GM21825 (cell line): ENCODE data around the gene VENTX.

Experiments
- ATAC-seq: cut with Tn5 transposase; IDR thresholded peaks from one replicate; pipeline ENCODE4 v1.9.1; 2021; ENCODE audit warnings: mild to moderate bottlenecking, moderate library complexity; ENCODE audit not compliant: unreplicated experiment

The VENTX gene

DNA sequence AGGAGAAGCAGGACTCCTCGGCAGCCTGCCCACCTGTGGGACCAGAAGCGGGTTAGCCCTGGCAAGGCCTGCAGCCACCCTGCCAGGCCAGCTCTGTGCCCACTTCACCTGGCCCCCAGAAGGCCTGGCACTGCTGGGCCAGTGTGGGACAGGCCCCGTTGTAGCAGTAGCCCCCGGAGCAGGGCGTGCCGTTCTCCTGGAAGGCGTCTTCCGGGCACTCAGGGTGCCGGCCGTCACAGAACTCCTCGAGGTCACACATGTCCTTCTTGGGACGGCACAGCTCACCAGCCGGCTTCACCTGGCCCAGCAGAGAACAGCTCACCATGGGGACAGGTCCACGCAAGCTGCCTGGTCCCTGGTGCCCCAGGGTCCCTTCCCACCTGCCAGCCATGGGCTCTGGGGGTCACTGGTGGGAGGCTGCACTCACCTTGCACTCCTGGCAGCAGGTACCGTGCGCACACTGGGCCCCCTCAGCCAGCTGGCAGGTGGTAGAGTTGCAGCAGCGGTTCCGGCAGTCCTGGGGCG, 33.2 kb downstream of the VENTX start:
- no peak for ATAC-seq

DNA sequence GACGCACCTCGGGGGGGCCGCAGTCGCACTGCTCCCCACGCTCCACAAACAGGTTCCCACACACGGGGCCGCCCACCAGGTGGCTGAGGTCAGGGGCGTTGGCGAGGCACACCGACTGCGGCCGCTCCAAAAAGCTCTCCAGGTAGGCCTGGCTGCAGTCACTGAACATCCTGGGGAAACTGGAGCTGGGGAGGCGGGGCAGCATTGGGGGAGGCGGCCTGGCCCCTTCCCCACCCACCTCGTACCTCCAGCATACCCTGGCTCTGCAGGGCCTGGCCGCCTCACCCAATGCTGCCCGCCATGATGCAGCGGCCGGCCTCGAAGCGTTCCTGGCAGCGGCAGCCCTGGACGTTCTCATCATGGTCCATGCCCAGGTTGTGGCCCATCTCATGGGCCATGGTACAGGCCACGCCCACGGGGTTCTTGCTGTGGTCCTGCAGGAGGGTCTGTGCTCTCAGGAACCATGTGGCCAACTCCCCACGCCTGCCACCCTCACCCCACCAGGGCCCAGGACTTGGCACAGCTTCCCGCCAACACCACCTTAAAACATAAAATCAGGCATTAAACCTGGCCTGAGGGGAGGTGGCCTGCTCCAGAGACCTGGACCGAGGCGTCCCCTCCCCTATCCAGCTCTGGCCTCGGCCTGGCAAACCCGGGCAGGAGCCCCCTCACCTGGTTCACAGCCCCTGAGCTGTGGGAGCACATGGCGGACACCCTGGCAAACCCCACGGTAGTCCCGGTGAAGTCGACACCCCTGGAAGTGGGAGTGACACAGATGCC, 34.1 kb downstream of the VENTX start:
- no peak for ATAC-seq

DNA sequence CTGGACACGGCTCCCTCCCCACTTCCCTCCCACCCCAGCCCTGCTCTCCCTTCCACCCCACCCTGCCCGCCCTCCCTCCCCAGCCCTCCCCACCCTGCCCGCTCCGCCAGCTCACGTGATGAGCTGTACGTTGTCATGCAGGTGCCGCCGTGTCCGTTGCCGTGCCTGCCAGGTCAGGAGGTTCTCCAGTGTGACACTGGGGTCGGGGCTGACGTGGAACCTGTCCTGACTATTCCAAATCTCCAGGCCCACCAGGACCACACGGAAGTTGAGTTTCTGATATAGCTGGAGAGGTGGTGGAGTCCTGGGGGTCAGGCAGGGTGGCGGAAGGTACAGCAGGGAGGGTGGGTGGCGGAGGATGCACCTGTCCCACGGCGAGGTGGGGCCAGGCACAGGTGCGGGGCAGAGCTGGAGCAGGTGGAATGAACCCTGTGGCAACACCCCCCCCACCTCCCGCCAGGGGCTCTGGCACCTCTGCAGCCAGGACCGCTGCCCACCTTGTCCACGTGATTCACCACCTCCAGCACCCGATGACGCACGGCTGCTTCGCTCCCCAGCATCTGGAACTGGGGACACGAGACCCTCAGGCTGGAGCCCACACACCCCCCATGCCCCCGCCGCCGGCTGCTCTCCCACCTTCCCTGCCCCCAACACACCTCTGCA, 34.8 kb downstream of the VENTX start:
- ATAC-seq, result no peak

DNA sequence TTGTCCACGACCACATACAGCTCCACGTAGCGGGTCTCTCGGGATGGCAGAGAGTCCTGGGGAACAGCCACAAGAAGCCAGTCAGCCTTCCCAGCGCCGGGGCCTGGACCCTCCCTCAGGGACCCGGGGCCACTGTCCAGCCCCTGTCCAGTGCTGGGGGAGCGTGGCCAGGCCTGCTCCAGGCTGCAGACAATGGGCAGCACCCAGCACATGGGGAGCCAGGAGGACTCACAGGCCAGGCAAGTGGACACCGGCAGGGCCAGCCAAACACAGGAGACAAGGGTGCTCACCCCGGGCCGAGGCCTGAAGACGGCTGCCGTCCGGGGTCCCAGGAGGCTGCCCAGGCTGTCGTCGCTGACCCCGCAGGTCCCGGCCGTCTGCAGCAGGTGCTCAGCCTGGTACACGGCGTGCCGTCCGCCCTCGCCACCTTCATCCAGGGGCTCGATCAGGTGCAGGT, 35.3 kb downstream of the VENTX start:
- no peak for ATAC-seq

DNA sequence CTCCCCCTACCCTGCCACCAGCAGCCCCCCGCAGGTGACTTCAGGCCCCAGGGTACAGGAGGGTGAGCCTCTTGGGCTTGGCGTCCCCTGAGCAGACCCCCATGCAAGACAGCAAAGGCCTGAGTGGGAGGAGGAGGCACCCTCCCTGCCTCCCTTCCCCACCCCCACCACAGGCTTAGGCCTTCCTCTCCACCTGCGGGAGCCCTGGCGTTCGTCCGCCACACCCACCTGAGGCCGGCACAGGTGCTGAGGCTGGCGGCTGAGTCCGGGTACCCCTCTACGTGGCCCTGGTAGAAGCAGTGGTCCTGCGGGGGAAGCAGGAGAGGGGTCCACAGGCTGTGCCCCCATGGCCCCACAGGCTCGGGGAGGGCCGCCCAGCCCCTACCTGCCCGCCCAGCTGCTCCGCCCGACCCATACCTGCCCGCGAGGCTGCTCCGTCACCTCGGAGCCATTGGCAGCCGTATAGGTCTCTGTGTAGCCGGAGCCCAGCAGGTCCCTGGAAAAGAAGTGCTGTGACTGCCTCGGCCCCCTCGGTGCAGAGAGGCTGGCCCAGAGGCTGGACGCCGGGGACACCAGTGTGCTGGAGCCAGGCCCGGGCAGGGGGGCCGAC, 36.0 kb downstream of the VENTX start:
- no peak for ATAC-seq

DNA sequence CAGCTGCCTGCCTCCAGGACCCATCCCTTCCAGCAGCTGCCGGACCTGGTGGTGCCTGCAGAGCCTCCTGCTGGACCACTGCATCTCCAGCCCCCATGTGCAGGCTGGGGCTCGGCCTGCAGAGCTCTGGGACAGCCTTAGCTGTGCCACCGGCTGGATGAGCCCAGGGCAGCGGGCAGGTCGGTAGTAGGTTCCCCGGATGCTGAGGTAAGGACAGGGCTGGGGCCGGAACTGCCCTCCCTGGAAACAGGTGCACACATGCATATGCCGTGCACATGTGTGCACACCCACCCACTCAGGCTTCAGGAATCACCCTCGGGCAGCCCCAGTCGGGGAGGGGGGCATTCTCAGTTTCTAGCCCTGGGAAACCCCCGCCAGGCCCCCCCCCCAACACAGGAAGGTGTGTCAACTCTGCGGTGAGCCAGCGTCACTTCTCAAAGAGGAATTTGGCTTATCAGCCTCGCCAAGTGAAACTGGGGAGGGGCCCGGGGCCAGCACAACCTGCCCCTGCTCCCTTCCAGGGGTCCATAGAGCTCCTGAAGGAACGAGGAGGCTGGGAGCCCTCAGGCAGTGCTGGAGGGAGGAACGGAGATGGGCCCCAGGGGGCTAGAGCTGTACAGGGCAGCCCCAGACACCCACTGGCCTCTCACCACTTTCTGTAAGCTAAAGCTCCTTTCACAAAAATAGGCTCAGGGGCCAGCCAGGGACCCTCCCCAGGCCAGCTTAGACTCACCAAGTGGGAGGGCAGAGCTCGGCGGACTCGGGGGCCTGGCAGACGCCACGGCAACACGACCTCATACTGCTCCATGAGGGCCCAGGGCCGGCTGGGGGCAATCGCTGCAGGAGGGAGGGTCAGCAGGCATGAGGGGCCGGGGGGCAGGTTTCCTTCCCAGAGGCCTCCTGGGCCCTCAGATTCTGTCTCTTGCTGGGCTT, 37.4 kb downstream of the VENTX start:
- peak; percentile 47 for ATAC-seq

DNA sequence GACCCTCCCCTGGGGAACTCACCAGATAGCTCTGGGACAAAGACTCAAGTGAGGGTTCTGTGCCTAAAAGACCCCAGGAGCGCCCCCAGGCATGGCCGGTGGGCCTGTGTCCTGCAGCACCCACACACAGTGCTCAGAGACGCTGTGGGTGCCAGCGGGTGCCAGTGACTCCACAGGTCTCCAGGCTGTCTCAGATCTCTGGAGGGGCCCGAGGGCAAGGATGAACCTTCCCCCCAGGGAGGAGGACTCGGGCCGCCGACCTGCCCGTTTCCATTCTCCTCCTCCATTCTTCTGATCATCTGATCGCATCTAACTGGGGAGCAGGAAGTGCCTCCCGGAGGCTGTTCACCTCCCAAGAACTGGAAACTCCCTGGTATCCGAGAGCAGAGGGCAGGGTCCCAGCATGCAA, 38.0 kb downstream of the VENTX start:
- ATAC-seq, result peak; percentile 28

DNA sequence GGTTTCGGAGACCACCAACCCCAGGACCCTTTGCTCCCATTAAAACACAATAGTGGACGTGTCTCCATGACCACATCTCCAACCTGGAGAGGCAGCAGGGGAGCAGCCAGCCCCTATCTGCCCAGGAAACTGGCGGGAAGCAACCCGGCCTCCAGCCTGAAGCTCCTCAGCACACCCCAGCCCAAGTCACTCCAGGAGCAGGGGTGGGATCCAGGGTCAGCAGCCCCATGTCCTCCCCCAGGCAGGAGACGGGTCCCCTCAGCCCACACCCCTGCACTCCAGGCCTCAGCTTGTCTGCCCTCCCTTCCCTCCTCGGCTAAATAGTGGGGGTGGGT, 38.4 kb downstream of the VENTX start:
- ATAC-seq, result no peak

DNA sequence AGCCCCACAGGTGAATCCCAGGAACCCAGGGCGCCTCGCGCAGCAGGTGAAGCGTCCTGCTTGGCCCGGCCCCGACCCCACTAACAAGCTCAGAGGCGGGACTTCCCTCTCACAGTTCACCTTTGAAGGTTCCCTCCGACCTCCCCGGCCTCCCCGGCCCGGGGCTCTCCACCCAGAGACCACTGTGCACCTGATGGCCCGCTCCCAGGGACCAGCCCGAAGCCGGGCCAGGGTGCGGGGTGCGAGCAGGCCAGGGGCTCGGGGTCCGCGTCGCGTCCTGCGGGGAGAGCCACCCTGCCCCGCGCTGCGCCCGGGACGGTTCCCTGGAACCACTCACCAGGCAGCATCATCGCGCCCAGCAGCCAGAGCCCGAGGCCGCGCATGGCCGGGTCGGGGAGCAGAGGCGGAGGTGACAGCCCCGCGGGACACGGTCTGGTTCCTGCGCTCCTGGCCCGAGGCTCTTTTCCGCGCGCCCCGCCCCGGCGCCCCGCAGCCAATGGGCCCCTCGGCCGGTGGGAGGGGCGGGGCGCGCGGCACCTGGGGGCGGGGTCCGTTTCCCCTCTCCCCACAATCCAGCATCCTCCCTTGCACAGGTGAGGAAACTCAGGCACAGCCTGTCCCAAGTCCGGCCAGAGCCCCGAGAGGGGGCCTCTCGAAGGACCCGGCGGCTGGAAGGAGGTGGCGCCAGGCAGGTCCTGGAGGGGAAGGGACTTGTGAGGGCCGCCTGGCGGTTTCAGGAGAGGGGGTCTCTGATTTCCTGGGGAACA, 39.0 kb downstream of the VENTX start, which contains the start of gene ADAM8:
ADAM8 (minus strand) TSS at position 434 of the 767 bp plus-strand sequence; CDS start at position 383, 51 bp downstream.
- ATAC-seq, result peak; percentile 43

DNA sequence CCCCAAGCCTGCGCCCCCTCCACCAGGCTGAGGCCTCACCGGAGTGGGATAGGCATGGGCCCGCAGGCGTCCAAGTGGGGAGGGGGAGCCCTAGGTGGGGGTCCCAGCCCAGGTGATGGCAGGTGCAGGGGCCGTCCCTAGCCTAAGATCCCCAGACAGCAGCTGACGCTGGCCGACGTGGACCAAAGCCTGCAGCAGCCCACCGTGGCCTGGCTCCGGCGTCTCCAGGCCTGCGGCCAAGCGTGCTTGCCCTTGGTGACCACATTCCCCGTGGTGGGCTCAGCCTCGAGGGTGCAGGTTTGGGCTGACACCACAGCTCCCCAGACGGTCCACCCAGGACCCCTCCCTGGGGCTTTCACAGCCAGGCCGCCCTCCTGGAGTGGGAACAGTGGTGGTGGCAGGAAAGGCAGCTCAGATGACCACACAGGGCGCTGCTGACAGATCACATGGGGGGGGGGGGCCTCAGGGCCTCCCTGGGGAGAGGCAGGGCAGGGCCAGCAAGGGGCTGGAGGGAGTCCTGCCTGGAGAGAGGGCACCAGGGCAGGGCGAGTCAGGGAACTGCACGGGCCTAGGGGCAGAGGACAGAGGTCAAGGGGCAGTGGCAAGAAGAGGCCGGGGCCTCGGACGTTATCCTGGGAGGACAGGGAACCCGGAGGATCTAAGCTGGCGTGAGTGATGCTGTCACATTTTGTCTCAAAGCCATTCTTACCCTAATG, 39.8 kb downstream of the VENTX start:
- ATAC-seq, result no peak

DNA sequence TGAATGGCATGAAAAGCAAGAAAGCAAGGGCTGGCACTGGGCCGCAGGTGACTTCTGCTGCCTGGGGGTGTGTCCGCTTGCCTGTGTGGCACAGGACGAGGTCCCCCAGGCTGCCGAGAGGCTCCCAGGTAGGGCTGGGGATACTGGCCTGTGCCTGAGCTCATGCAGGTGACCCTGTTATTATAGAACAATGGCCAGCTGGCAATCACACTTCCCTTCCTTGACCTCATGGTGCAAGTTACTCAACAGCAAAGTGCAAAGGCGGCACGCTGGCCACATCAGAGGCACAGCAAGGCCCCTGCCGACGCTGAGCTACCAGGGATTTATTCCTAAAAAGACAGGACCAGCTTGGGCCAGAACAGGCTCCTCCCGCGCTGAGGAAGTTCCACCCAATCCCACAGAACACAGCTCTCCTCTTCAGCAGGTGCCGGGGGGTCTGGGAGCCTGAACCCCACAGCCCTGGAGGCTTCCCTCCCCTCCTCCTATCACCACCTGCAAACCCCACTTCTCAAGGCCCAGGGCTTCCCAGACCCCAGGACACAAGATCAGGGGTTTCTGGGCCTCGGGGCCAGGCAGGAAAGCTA, 40.4 kb downstream of the VENTX start:
- no peak for ATAC-seq

DNA sequence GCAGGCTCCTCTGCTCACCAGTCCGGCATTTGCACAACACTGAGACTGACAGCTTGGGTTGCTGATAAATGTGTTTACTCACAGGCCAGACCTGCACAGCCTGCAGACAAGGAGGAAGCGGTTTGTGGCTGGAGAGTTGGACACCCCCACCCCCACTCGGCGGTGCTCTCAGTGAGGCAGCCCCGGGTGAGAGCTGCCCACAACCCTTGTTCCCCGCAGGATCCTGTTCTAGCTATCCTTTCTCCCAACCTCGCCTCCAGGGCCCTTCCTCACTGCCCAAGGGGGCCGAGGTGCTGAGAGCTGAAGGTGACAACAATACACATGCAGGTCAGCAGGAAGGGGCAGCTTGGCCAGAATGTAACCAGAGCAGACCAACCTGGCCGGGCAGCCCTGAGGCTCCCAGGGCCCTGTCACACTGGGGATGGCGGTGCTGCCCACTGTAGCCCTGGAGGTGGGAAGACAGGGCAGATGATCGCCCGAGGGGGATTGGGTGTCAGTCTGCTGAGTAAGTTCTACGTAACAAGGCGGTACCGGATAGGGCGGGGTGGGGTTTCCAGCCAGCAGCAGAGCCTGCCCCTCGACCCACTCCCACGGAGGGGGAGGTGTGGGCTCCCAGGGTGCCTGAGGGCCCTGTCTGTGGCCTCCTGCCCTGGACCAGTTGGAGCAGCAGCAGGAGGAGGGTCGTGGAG, 41.1 kb downstream of the VENTX start:
- peak; percentile 33 for ATAC-seq

DNA sequence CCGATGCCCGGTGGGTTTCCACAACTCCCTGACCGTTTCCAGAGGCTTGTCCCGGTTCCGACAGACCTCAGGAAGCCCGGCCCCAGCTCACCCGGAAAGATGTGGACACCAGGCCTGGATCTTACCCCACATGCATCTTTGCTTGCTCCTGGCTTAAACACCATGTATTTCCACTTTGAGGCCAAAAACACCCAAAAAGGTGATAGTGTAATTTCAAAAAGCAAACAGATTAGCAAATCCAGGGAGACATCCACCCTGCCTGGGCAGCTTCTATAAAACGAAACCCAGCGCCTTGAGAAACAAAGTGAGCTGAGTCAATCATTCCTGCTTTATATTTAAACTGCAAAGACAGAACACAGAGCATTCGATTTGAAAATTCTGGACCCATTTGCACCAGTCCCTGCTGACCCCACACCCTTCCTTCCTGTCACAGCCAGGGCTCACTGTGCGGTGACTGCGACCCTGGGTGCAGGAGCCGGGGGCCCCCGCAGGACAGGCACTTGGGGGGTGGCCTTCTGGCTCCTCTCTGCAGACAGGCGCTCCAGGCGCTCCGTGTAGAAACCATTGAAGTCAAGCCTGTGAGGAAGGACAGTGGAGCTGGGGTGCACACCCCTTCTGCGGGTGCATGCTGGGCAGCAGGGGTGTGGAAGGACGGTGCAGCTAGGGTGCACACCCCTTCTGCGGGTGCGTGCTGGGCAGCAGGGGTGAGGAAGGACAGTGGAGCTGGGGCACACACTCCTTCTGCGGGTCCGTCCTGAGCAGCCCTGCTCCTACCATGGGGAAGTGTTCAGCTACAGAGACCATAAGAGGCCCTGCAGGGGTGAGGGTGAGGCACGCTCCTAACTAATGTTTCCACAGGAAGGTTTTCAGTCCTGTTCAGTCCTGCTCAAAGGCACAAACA, 41.9 kb downstream of the VENTX start:
- ATAC-seq, result no peak

DNA sequence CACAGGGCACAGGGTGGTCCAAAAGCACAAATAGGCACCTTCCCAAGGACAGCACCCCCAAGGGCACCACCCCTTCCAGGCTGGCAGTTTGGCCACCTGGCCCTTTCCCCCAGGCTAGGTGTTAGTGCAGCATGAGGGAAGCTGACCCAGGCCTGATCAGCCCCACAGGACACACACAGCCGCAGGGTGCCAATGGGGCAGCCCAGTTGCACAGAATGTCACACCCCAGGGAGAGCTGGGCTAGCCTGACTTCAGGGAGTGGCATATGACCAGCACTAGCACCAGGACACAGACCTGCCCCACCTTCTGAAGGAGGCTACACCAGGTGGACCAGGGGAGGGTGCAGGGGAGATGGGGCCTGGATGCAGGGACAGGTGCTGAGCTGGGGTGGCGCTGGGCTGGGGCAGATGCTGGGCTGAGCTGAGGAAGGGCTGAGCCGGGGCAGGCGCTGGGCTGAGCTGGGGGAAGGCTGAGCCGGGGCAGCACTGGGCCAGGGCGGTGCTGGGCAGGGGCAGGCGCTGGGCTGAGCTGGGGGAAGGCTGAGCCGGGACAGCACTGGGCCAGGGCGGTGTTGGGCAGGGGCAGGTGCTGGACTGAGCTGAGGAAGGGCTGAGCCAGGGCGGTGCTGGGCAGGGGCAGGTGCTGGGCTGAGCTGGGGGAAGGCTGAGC, 42.9 kb downstream of the VENTX start:
- no peak for ATAC-seq

DNA sequence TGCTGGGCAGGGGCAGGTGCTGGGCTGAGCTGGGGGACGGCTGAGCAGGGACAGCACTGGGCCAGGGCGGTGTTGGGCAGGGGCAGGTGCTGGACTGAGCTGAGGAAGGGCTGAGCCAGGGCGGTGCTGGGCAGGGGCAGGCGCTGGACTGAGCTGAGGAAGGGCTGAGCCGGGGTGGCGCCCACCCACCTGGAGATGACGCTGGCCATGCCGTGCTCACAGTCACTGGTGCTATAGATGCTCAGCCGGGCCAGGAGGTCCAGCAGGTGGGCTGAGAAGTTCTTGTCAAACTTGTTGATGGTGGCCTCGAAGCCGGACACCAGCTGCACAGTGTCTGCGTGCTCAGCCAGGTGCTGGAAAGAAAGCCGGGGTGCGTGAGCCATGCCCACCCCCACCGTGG, 43.4 kb downstream of the VENTX start:
- no peak for ATAC-seq

DNA sequence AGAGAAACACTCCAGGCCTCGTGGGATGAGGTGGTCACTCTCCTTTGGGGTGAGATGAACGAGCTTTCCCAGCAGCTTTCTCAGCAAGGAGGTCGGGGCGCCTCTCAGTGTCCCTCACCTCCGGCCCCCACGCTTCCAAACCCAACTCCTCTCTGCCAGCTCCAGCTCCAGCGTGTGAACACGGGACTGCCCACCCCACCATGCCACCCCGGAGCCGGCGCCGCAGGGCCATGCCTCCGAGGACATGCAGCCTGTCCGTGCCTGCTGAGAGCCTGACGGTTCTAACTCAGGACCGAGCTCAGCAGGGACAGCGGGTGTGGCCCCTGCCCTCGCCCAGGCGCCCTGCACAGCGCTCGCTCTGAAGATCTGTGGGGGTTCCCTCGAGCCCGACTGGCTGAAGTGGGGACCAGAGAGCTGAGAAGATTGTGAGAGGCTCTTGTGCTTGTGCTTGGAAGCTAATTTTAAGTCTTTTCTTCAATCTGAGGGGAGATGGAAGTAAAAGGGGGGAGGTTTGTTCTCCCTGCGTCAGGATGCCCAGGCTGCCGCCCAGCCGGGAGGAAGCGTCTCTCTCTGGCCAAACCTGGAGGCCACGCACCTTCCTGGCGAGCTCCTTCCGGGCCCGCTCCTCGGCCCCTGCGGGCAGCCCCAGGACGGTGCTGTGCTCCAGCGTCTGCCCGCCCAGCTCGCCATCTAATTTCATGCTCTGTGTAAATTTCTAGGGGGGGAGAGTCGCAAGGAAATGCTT, 44.1 kb downstream of the VENTX start:
- no peak for ATAC-seq
